ENCODE measurements around the gene FMNL2.

The FMNL2 gene

DNA sequence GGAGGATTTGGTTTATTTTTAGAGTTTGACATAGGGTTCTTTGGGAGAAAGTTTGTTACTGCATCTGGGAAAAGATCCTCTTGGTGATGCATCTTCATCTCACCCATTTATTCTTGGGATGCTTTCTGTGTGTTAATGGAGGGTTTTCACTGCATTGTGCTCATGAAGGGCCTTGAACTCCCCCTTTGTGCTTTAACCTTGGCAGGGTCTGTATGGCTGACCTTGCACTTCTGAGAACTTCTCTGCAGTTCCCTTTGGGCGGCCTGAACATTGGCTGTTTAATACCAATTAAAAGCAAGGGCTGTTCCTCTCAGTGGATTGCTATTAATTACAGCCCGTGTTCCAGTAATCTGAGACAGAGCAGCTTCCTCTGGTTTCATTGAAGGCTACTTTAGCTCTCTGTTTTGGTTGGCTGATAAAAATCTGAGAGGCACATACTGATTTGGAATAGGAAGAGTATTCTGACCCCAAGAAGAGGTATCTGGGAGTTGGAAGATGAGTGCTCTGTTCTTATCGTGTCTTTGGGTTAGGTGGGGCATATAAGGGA, 37.5 kb downstream of the FMNL2 start:
- TF ChIP-seq TCF4 (CRISPR knock-in tag; IDR thresholded peaks at IDR 0.05; ENCODE audit: borderline replicate concordance) (peak; percentile 48; the same call in 1 of the 2 replicates), ZNF8 (CRISPR knock-in tag; IDR thresholded peaks at IDR 0.05) (no peak), ISL1 (CRISPR knock-in tag; IDR thresholded peaks at IDR 0.05) (peak; percentile 50), RARB (CRISPR knock-in tag; IDR thresholded peaks at IDR 0.05) (no peak)
- TF ChIP-seq, protein P1, sequence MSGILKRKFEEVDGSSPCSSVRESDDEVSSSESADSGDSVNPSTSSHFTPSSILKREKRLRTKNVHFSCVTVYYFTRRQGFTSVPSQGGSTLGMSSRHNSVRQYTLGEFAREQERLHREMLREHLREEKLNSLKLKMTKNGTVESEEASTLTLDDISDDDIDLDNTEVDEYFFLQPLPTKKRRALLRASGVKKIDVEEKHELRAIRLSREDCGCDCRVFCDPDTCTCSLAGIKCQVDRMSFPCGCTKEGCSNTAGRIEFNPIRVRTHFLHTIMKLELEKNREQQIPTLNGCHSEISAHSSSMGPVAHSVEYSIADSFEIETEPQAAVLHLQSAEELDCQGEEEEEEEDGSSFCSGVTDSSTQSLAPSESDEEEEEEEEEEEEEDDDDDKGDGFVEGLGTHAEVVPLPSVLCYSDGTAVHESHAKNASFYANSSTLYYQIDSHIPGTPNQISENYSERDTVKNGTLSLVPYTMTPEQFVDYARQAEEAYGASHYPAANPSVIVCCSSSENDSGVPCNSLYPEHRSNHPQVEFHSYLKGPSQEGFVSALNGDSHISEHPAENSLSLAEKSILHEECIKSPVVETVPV (CRISPR knock-in tag; IDR thresholded peaks at IDR 0.05), result no peak
- ATAC-seq, result peak; percentile 69

DNA sequence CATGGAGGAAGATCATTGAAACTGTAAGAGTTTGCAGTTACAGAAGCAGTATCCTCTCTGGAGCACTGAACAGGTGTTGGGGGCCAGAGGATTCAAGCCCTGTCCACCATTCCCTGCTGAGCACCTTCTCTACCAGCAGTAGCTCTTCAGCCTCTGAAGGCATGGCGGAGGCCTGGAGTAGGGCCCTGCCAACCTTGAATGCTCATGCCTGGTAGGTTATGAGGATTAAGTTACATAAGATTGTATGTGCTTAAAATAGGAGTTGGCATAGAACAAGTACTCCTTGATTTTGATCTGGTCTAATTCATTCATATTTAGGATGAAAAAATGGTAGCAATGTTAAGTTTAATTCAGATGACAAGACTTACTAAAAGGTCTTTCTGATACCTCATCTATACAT, 40.2 kb downstream of the FMNL2 start:
- ATAC-seq, result no peak
- no peak for TF ChIP-seq BACH2 (CRISPR knock-in tag; IDR thresholded peaks at IDR 0.05; ENCODE audit: borderline replicate concordance)
- no peak for TF ChIP-seq ZNF565 (CRISPR knock-in tag; conservative IDR thresholded peaks at IDR 0.05; ENCODE audit: low read depth)
- no peak for TF ChIP-seq TCF4 (CRISPR knock-in tag; IDR thresholded peaks at IDR 0.05; ENCODE audit: borderline replicate concordance)
- TF ChIP-seq, protein P2, sequence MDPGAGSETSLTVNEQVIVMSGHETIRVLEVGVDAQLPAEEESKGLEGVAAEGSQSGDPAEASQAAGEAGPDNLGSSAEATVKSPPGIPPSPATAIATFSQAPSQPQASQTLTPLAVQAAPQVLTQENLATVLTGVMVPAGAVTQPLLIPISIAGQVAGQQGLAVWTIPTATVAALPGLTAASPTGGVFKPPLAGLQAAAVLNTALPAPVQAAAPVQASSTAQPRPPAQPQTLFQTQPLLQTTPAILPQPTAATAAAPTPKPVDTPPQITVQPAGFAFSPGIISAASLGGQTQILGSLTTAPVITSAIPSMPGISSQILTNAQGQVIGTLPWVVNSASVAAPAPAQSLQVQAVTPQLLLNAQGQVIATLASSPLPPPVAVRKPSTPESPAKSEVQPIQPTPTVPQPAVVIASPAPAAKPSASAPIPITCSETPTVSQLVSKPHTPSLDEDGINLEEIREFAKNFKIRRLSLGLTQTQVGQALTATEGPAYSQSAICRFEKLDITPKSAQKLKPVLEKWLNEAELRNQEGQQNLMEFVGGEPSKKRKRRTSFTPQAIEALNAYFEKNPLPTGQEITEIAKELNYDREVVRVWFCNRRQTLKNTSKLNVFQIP (CRISPR knock-in tag; IDR thresholded peaks at IDR 0.05; ENCODE audit: borderline replicate concordance, low read depth), result no peak
- TF ChIP-seq, protein P3, sequence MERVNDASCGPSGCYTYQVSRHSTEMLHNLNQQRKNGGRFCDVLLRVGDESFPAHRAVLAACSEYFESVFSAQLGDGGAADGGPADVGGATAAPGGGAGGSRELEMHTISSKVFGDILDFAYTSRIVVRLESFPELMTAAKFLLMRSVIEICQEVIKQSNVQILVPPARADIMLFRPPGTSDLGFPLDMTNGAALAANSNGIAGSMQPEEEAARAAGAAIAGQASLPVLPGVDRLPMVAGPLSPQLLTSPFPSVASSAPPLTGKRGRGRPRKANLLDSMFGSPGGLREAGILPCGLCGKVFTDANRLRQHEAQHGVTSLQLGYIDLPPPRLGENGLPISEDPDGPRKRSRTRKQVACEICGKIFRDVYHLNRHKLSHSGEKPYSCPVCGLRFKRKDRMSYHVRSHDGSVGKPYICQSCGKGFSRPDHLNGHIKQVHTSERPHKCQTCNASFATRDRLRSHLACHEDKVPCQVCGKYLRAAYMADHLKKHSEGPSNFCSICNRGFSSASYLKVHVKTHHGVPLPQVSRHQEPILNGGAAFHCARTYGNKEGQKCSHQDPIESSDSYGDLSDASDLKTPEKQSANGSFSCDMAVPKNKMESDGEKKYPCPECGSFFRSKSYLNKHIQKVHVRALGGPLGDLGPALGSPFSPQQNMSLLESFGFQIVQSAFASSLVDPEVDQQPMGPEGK (CRISPR knock-in tag; IDR thresholded peaks at IDR 0.05; ENCODE audit: borderline replicate concordance), result no peak
- TF ChIP-seq, protein P4, sequence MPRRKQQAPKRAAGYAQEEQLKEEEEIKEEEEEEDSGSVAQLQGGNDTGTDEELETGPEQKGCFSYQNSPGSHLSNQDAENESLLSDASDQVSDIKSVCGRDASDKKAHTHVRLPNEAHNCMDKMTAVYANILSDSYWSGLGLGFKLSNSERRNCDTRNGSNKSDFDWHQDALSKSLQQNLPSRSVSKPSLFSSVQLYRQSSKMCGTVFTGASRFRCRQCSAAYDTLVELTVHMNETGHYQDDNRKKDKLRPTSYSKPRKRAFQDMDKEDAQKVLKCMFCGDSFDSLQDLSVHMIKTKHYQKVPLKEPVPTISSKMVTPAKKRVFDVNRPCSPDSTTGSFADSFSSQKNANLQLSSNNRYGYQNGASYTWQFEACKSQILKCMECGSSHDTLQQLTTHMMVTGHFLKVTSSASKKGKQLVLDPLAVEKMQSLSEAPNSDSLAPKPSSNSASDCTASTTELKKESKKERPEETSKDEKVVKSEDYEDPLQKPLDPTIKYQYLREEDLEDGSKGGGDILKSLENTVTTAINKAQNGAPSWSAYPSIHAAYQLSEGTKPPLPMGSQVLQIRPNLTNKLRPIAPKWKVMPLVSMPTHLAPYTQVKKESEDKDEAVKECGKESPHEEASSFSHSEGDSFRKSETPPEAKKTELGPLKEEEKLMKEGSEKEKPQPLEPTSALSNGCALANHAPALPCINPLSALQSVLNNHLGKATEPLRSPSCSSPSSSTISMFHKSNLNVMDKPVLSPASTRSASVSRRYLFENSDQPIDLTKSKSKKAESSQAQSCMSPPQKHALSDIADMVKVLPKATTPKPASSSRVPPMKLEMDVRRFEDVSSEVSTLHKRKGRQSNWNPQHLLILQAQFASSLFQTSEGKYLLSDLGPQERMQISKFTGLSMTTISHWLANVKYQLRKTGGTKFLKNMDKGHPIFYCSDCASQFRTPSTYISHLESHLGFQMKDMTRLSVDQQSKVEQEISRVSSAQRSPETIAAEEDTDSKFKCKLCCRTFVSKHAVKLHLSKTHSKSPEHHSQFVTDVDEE (CRISPR knock-in tag; IDR thresholded peaks at IDR 0.05), result no peak
- TF ChIP-seq GLIS3 (CRISPR knock-in tag; IDR thresholded peaks at IDR 0.05), result no peak
- no peak for TF ChIP-seq CSDC2 (CRISPR knock-in tag; IDR thresholded peaks at IDR 0.05)
- no peak for TF ChIP-seq PPARA (CRISPR knock-in tag; IDR thresholded peaks at IDR 0.05; ENCODE audit: borderline replicate concordance)
- no peak for TF ChIP-seq ZFP3 (CRISPR knock-in tag; IDR thresholded peaks at IDR 0.05)
- TF ChIP-seq, protein P1 (CRISPR knock-in tag; IDR thresholded peaks at IDR 0.05), result no peak
- TF ChIP-seq ISL1 (CRISPR knock-in tag; IDR thresholded peaks at IDR 0.05), result no peak
- TF ChIP-seq ARNTL (CRISPR knock-in tag; IDR thresholded peaks at IDR 0.05; ENCODE audit: borderline replicate concordance, low read depth), result no peak
- no peak for TF ChIP-seq RARB (CRISPR knock-in tag; IDR thresholded peaks at IDR 0.05)
- TF ChIP-seq ZNF70 (CRISPR knock-in tag; IDR thresholded peaks at IDR 0.05), result no peak

DNA sequence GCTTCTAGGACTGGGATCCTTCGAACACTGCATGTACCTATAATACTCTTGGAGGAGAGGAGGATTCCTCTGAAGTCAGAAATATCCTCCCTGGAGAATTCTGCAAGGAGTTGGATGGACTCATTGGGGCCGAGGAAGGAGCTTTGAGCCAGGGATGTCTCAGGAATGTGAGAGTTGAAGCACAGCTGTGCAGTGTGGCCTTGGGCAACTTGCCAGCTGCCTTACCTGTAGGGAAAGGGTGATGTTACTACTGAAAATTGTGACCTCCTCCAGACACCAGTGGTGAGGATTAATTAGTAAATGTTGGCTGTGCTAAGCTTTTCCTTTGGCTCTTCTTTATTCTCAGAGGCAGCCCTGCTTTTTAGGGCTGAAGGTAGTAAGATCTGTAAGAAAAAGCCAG, 41.4 kb downstream of the FMNL2 start:
- no peak for ATAC-seq
- TF ChIP-seq OSR1 (CRISPR knock-in tag; IDR thresholded peaks at IDR 0.05) (no peak), RARB (CRISPR knock-in tag; IDR thresholded peaks at IDR 0.05) (no peak), TCF4 (CRISPR knock-in tag; IDR thresholded peaks at IDR 0.05; ENCODE audit: borderline replicate concordance) (no peak), ZNF70 (CRISPR knock-in tag; IDR thresholded peaks at IDR 0.05) (no peak), CSDC2 (CRISPR knock-in tag; IDR thresholded peaks at IDR 0.05) (no peak), ESRRG (CRISPR knock-in tag; IDR thresholded peaks at IDR 0.05) (no peak), GLIS3 (CRISPR knock-in tag; IDR thresholded peaks at IDR 0.05) (no peak), ZNF565 (CRISPR knock-in tag; conservative IDR thresholded peaks at IDR 0.05; ENCODE audit: low read depth) (no peak), ARNTL (CRISPR knock-in tag; IDR thresholded peaks at IDR 0.05; ENCODE audit: borderline replicate concordance, low read depth) (no peak)
- TF ChIP-seq, protein P1 (CRISPR knock-in tag; IDR thresholded peaks at IDR 0.05), result no peak
- TF ChIP-seq, protein P5, sequence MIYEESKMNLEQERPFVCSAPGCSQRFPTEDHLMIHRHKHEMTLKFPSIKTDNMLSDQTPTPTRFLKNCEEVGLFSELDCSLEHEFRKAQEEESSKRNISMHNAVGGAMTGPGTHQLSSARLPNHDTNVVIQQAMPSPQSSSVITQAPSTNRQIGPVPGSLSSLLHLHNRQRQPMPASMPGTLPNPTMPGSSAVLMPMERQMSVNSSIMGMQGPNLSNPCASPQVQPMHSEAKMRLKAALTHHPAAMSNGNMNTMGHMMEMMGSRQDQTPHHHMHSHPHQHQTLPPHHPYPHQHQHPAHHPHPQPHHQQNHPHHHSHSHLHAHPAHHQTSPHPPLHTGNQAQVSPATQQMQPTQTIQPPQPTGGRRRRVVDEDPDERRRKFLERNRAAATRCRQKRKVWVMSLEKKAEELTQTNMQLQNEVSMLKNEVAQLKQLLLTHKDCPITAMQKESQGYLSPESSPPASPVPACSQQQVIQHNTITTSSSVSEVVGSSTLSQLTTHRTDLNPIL (CRISPR knock-in tag; IDR thresholded peaks at IDR 0.05; ENCODE audit: low read depth), result no peak
- TF ChIP-seq, protein P2 (CRISPR knock-in tag; IDR thresholded peaks at IDR 0.05; ENCODE audit: borderline replicate concordance, low read depth), result no peak
